GM18868 (cell line): ENCODE measurements around the gene C16orf74.

ENCODE experiments used
- ATAC-seq: cut with Tn5 transposase; IDR thresholded peaks from one replicate; pipeline ENCODE4 v1.9.1; 2021; ENCODE audit warnings: mild to moderate bottlenecking, moderate library complexity; ENCODE audit not compliant: unreplicated experiment

C16orf74 gene

GRCh38 chr16:85698935-85699558, 51.8 kb downstream of the C16orf74 start:
- no peak for ATAC-seq

- no peak for ATAC-seq
Observed at GRCh38 chr16:85698459-85698891, 52.4 kb downstream of the C16orf74 start.

- no peak for ATAC-seq
Observed at GRCh38 chr16:85697431-85697830, 53.5 kb downstream of the C16orf74 start.

GRCh38 chr16:85696781-85697180, 54.1 kb downstream of the C16orf74 start:
- no peak for ATAC-seq

GRCh38 chr16:85695196-85696128, 55.4 kb downstream of the C16orf74 start:
- no peak for ATAC-seq

GRCh38 chr16:85690469-85691064, 60.3 kb downstream of the C16orf74 start:
- no peak for ATAC-seq

GRCh38 chr16:85689950-85690320, 61.0 kb downstream of the C16orf74 start:
- no peak for ATAC-seq

GRCh38 chr16:85689285-85689949, 61.5 kb downstream of the C16orf74 start:
- no peak for ATAC-seq

GRCh38 chr16:85688586-85689284, 62.2 kb downstream of the C16orf74 start, which contains the start of gene GINS2:
Gene GINS2, minus strand, starts transcription at chr16:85688954. Its CDS starts 56 bp downstream, at chr16:85688898.
- ATAC-seq, result peak; percentile 90

GRCh38 chr16:85687651-85688471, 63.0 kb downstream of the C16orf74 start:
- ATAC-seq, result no peak

- no peak for ATAC-seq
Observed at GRCh38 chr16:85686912-85687591, 63.8 kb downstream of the C16orf74 start.

- ATAC-seq, result no peak
Observed at GRCh38 chr16:85685251-85685650, 65.6 kb downstream of the C16orf74 start.

GRCh38 chr16:85683363-85683762, 67.5 kb downstream of the C16orf74 start:
- ATAC-seq, result no peak

GRCh38 chr16:85682516-85682915, 68.4 kb downstream of the C16orf74 start:
- no peak for ATAC-seq

- no peak for ATAC-seq
Observed at GRCh38 chr16:85681255-85681654, 69.6 kb downstream of the C16orf74 start.

GRCh38 chr16:85680352-85680944, 70.4 kb downstream of the C16orf74 start:
- ATAC-seq, result no peak

- no peak for ATAC-seq
Observed at GRCh38 chr16:85679870-85680269, 71.0 kb downstream of the C16orf74 start.

GRCh38 chr16:85678821-85679220, 72.1 kb downstream of the C16orf74 start:
- no peak for ATAC-seq

- no peak for ATAC-seq
Observed at GRCh38 chr16:85678016-85678415, 72.9 kb downstream of the C16orf74 start.
